IMR-90 (cell line): ENCODE data around the gene EXOC5. TPM values are rescaled to one million over a fixed set of nuclear protein-coding genes. Genes with fewer than 3 reads are reported as not detected.

ENCODE experiments used
- ATAC-seq: fragments of 200-7000 bp; cut with Tn5 transposase; 2 replicates; pipeline ENCODE4 v1.9.1; 2020; ENCODE audit warnings: low read depth, mild to moderate bottlenecking, moderate library complexity
- BruUV-seq: library from RNA; stranded (reverse); fragments of 400-500 nt; replicated peaks from 2 replicates; lab custom pipeline; 2021; lab: Mats Ljungman, UMichigan
- CTCF ChIA-PET: fragments of 300-600 bp; formaldehyde crosslinking; extraction: SDS; loops from one replicate; lab custom pipeline; 2021; ENCODE audit warnings: antibody characterized with exemption; lab: Yijun Ruan, JAX
- POLR2A ChIA-PET: fragments of 300-600 bp; sonication (Branson Sonifier 250); formaldehyde crosslinking; loops from one replicate; lab custom pipeline; 2022; ENCODE audit warnings: antibody characterized with exemption; ENCODE audit not compliant: unreplicated experiment; lab: Charles Lee
- DNase-seq: peaks from one replicate; pipeline ENCODE4 v3.0.0; 2013
- H2AFZ ChIP-seq: replicated peaks from 2 replicates; pipeline ENCODE3; 2013; ENCODE audit warnings: low read length, mild to moderate bottlenecking; ENCODE audit not compliant: poor library complexity
- H2AK5ac ChIP-seq: 2 replicates; pipeline ENCODE4 v1.6.1; 2013; ENCODE audit warnings: low read depth, low read length, inconsistent platforms
- H2AK9ac ChIP-seq: replicated peaks from 2 replicates; pipeline ENCODE3; 2013; ENCODE audit warnings: mild to moderate bottlenecking, low read depth, low read length, moderate library complexity; ENCODE audit not compliant: poor library complexity
- H2BK120ac ChIP-seq: 2 replicates; pipeline ENCODE4 v1.6.1; 2013; ENCODE audit warnings: low read depth, low read length, inconsistent platforms
- H2BK15ac ChIP-seq: 3 replicates; pipeline ENCODE4 v1.6.1; 2013; ENCODE audit warnings: low read depth, low read length, inconsistent platforms
- H2BK20ac ChIP-seq: 2 replicates; pipeline ENCODE4 v1.6.1; 2013; ENCODE audit warnings: low read depth, mild to moderate bottlenecking, inconsistent platforms, low read length, moderate library complexity
- H2BK5ac ChIP-seq: 2 replicates; pipeline ENCODE4 v1.6.1; 2013; ENCODE audit warnings: mild to moderate bottlenecking, low read depth, low read length, inconsistent platforms; ENCODE audit not compliant: poor library complexity, severe bottlenecking
- H3K14ac ChIP-seq: replicated peaks from 2 replicates; pipeline ENCODE4 v1.6.1; 2013; ENCODE audit warnings: low read depth, low read length, inconsistent platforms
- H3K18ac ChIP-seq: 2 replicates; pipeline ENCODE4 v1.6.1; 2013; ENCODE audit warnings: low read depth, low read length, control low read depth
- H3K23ac ChIP-seq: 2 replicates; pipeline ENCODE4 v1.6.1; 2013; ENCODE audit warnings: low read depth, low read length, inconsistent platforms
- H3K27ac ChIP-seq: 2 replicates; pipeline ENCODE4 v1.5.1; 2013; ENCODE audit warnings: mild to moderate bottlenecking, control low read depth, low read length; ENCODE audit not compliant: insufficient read depth
- H3K27me3 ChIP-seq: 2 replicates; pipeline ENCODE4 v1.6.1; 2013; ENCODE audit warnings: low read length; ENCODE audit not compliant: control insufficient read depth, insufficient read depth
- H3K36me3 ChIP-seq: 2 replicates; pipeline ENCODE4 v1.6.1; 2013; ENCODE audit warnings: low read length, mixed read lengths; ENCODE audit not compliant: control insufficient read depth, insufficient read depth
- H3K4ac ChIP-seq: 2 replicates; pipeline ENCODE4 v1.6.1; 2013; ENCODE audit warnings: low read depth, low read length, inconsistent platforms
- H3K4me1 ChIP-seq: 2 replicates; pipeline ENCODE4 v1.6.1; 2013; ENCODE audit warnings: low read length, mixed read lengths; ENCODE audit not compliant: control insufficient read depth, insufficient read depth
- H3K4me2 ChIP-seq: 2 replicates; pipeline ENCODE4 v1.6.1; 2013; ENCODE audit warnings: low read depth, mild to moderate bottlenecking, control low read depth, low read length, moderate library complexity
- H3K4me3 ChIP-seq: 2 replicates; pipeline ENCODE4 v1.5.1; 2013; ENCODE audit warnings: low read depth, mild to moderate bottlenecking, control low read depth, low read length, moderate library complexity; ENCODE audit not compliant: insufficient read depth
- H3K56ac ChIP-seq: 2 replicates; pipeline ENCODE4 v1.6.1; 2013; ENCODE audit warnings: low read length, inconsistent platforms; ENCODE audit not compliant: insufficient read depth; ENCODE audit errors: extremely low read depth
- H3K79me1 ChIP-seq, 2 experiments: 2 replicates each; pipeline ENCODE4 v1.6.1; 2013; ENCODE audit warnings: low read length in 2 of 2, inconsistent platforms in 1 of 2, low read depth in 1 of 2
- H3K9ac ChIP-seq: 2 replicates; pipeline ENCODE4 v1.6.1; 2013; ENCODE audit warnings: low read depth, low read length, control low read depth
- H3K9me1 ChIP-seq: 2 replicates; pipeline ENCODE4 v1.6.1; 2013; ENCODE audit warnings: low read length, inconsistent platforms; ENCODE audit not compliant: insufficient read depth
- H3K9me3 ChIP-seq: 2 replicates; pipeline ENCODE4 v1.6.1; 2013; ENCODE audit warnings: low read length; ENCODE audit not compliant: control insufficient read depth, insufficient read depth
- H4K20me1 ChIP-seq: 2 replicates; pipeline ENCODE4 v1.6.1; 2013; ENCODE audit warnings: low read length, inconsistent platforms; ENCODE audit not compliant: insufficient read depth
- H4K5ac ChIP-seq: 2 replicates; pipeline ENCODE4 v1.6.1; 2013; ENCODE audit warnings: mild to moderate bottlenecking, low read depth, low read length, control low read depth
- H4K8ac ChIP-seq, 2 experiments: 2 replicates each; pipeline ENCODE4 v1.6.1; 2013; ENCODE audit warnings: low read depth in 2 of 2, low read length in 2 of 2, control low read depth in 1 of 2, inconsistent platforms in 1 of 2
- H4K91ac ChIP-seq: 2 replicates; pipeline ENCODE4 v1.6.1; 2013; ENCODE audit warnings: low read depth, low read length, inconsistent platforms; ENCODE audit not compliant: insufficient read depth
- BHLHE40 ChIP-seq: fragments of 150-350 bp; IDR thresholded peaks from 2 replicates; pipeline ENCODE4 v1.6.1; 2016; ENCODE audit warnings: mild to moderate bottlenecking, low read depth, low read length
- CEBPB ChIP-seq: IDR thresholded peaks from 2 replicates; pipeline ENCODE4 v1.6.1; 2012; ENCODE audit warnings: low read depth, low read length, improper control_type of control experiment
- CHD1 ChIP-seq: IDR thresholded peaks from 2 replicates; pipeline ENCODE4 v1.6.1; 2012; ENCODE audit warnings: low read depth, low read length, improper control_type of control experiment
- ELK1 ChIP-seq: fragments of 150-350 bp; IDR thresholded peaks from 2 replicates; pipeline ENCODE4 v1.6.1; 2016; ENCODE audit warnings: low read depth, mild to moderate bottlenecking, low read length, moderate library complexity, borderline replicate concordance
- FOS ChIP-seq: fragments of 150-350 bp; IDR thresholded peaks from 2 replicates; pipeline ENCODE4 v1.6.1; 2016; ENCODE audit warnings: low read depth, low read length
- MAFK ChIP-seq: IDR thresholded peaks from 2 replicates; pipeline ENCODE4 v1.6.1; 2012; ENCODE audit warnings: low read depth, low read length, improper control_type of control experiment
- MAZ ChIP-seq: IDR thresholded peaks from 2 replicates; pipeline ENCODE4 v1.6.1; 2012; ENCODE audit warnings: low read depth, mild to moderate bottlenecking, low read length, improper control_type of control experiment, moderate library complexity, borderline replicate concordance
- MXI1 ChIP-seq: IDR thresholded peaks from 2 replicates; pipeline ENCODE4 v1.6.1; 2012; ENCODE audit warnings: low read depth, mild to moderate bottlenecking, low read length, moderate library complexity, borderline replicate concordance
- NFE2L2 ChIP-seq: fragments of 150-350 bp; IDR thresholded peaks from 2 replicates; pipeline ENCODE4 v1.6.1; 2016; ENCODE audit warnings: low read depth, mild to moderate bottlenecking, low read length
- POLR2A ChIP-seq: IDR thresholded peaks from 2 replicates; pipeline ENCODE4 v1.6.1; 2012; ENCODE audit warnings: mild to moderate bottlenecking, low read depth, low read length
- RAD21 ChIP-seq: IDR thresholded peaks from 2 replicates; pipeline ENCODE4 v1.6.1; 2012; ENCODE audit warnings: low read length, improper control_type of control experiment
- RCOR1 ChIP-seq: IDR thresholded peaks from 2 replicates; pipeline ENCODE4 v1.6.1; 2012; ENCODE audit warnings: mild to moderate bottlenecking, low read length, improper control_type of control experiment; ENCODE audit not compliant: insufficient replicate concordance
- RFX5 ChIP-seq: IDR thresholded peaks from 2 replicates; pipeline ENCODE4 v1.8.0; 2012; ENCODE audit warnings: low read depth, mild to moderate bottlenecking, low read length, moderate library complexity
- SMC3 ChIP-seq: fragments of 150-350 bp; IDR thresholded peaks from 2 replicates; pipeline ENCODE4 v1.6.1; 2016; ENCODE audit warnings: low read depth, mild to moderate bottlenecking, antibody characterized with exemption, low read length, moderate library complexity
- USF2 ChIP-seq: fragments of 150-350 bp; IDR thresholded peaks from 2 replicates; pipeline ENCODE4 v1.6.1; 2017; ENCODE audit warnings: mild to moderate bottlenecking, antibody characterized with exemption, low read length, low read depth
- dilution Hi-C: fragments of 300-500 bp; cut with HindIII; formaldehyde crosslinking; loops from one replicate; pipeline ENCODE4 v1.14.3; 2018; ENCODE audit warnings: low sequenced_read_pairs; ENCODE audit not compliant: unreplicated experiment
- in situ Hi-C: fragments of 300-500 bp; cut with MboI; formaldehyde crosslinking; loops from 3 replicates; pipeline ENCODE4 v1.14.3; 2019; ENCODE audit warnings: low sequenced_read_pairs, inconsistent platforms, mixed read lengths
- intact Hi-C: fragments of 100-400 bp; cut with micrococcal nuclease; formaldehyde crosslinking; loops from 2 replicates; pipeline ENCODE4 v1.10.0; 2022
- polyA plus RNA-seq, 3 experiments: library from polyadenylated mRNA; depleted of rRNA; stranded (reverse); fragments of >200 nt; gene quantifications; 2 replicates each; pipeline ENCODE4 v1.2.3, GENCODE V29; 2012; ENCODE audit warnings: low replicate concordance in 1 of 3
- total RNA-seq: library from RNA; depleted of rRNA; stranded (reverse); fragments of >200 nt; gene quantifications from 2 replicates; pipeline ENCODE4 v1.2.3, GENCODE V29; 2012
- TF ChIP-seq, protein P1 (sequence below): conservative IDR thresholded peaks from 2 replicates; pipeline ENCODE4 v1.5.1; 2012; ENCODE audit warnings: mild to moderate bottlenecking, low read depth, low read length, improper control_type of control experiment

The EXOC5 gene
- total and polyA plus RNA-seq, 2 of the 4 experiments (the other 2 are of a cell fraction) = 22.4 to 52.5 TPM

GRCh38 chr14:57261604-57262003, 7.1 kb downstream of the EXOC5 start:
- H3K56ac ChIP-seq = no peak overlapping the region
- H4K20me1 ChIP-seq = peaks cover 35% of the 10 kb centered on the region

More at GRCh38 chr14:57261604-57262003, 7.1 kb downstream of the EXOC5 start:
- CTCF ChIA-PET = no interaction called here
- intact Hi-C loops = no loop called here
- H2BK20ac ChIP-seq = no peak overlapping the region
- no TSS peak for BruUV-seq
- H3K14ac ChIP-seq = no peak overlapping the region
- in situ Hi-C loops = loop anchor here (25.0 kb wide), 1 partner anchor 976 kb away; the partner anchor contains the start of gene PSMA3
- no peak overlapping the region for H2AK5ac ChIP-seq
- H3K27me3 ChIP-seq = no peaks in the 10 kb centered on the region
- H2BK5ac ChIP-seq = no peak overlapping the region
- H3K18ac ChIP-seq = no peak overlapping the region
- no peak overlapping the region for H3K27ac ChIP-seq
- no peak overlapping the region for H3K4me3 ChIP-seq
- H3K36me3 ChIP-seq = peaks cover 1% of the 10 kb centered on the region; the same call in 1 of the 2 replicates
- POLR2A ChIA-PET = no interaction called here
- no peak overlapping the region for H3K4ac ChIP-seq
- H2BK120ac ChIP-seq = no peak overlapping the region
- H4K91ac ChIP-seq = no peak overlapping the region
- no peak overlapping the region for H2BK15ac ChIP-seq
- H3K9me3 ChIP-seq = no peaks in the 10 kb centered on the region
- H3K23ac ChIP-seq = no peak overlapping the region
- TF ChIP-seq CHD1 = no peak
- no peak for TF ChIP-seq RFX5
- no peak for TF ChIP-seq ELK1
- no peak for TF ChIP-seq MAFK
- TF ChIP-seq, protein P1, sequence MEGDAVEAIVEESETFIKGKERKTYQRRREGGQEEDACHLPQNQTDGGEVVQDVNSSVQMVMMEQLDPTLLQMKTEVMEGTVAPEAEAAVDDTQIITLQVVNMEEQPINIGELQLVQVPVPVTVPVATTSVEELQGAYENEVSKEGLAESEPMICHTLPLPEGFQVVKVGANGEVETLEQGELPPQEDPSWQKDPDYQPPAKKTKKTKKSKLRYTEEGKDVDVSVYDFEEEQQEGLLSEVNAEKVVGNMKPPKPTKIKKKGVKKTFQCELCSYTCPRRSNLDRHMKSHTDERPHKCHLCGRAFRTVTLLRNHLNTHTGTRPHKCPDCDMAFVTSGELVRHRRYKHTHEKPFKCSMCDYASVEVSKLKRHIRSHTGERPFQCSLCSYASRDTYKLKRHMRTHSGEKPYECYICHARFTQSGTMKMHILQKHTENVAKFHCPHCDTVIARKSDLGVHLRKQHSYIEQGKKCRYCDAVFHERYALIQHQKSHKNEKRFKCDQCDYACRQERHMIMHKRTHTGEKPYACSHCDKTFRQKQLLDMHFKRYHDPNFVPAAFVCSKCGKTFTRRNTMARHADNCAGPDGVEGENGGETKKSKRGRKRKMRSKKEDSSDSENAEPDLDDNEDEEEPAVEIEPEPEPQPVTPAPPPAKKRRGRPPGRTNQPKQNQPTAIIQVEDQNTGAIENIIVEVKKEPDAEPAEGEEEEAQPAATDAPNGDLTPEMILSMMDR = no peak
- no peak for TF ChIP-seq POLR2A
- TF ChIP-seq RCOR1 = no peak
- no peak for TF ChIP-seq FOS
- no peak for TF ChIP-seq RAD21
- no peak for TF ChIP-seq MXI1
- no peak for TF ChIP-seq USF2
- TF ChIP-seq BHLHE40 = no peak
- TF ChIP-seq NFE2L2 = no peak
- no peak for TF ChIP-seq CEBPB
- no peak for TF ChIP-seq SMC3
- no peak for TF ChIP-seq MAZ
- no peak overlapping the region for H4K8ac ChIP-seq
- dilution Hi-C loops = no loop called here
- no peak overlapping the region for H2AK9ac ChIP-seq
- DNase-seq (no peak), ATAC-seq (no peak)
- peaks cover 2% of the 10 kb centered on the region; the same call in 1 of the 2 replicates for H3K4me1 ChIP-seq
- H3K79me1 ChIP-seq = peaks cover 27 to 52% of the 10 kb centered on the region in 2 experiments
- H3K4me2 ChIP-seq = no peak overlapping the region
- no peak overlapping the region for H3K9ac ChIP-seq
- no peak overlapping the region for H2AFZ ChIP-seq
- no peak overlapping the region for H4K5ac ChIP-seq
- H3K9me1 ChIP-seq = no peaks in the 10 kb centered on the region; the same call in 1 of the 2 replicates
